SK-N-SH (cell line): ENCODE results near the gene ARHGAP10. TPM values are rescaled to one million over a fixed set of nuclear protein-coding genes. Genes with fewer than 3 reads are reported as not detected.

Experiments used
- CTCF ChIA-PET: fragments of 300-600, 350-600 bp; formaldehyde crosslinking; extraction: SDS; loops from one replicate; lab custom pipeline; 2021; lab: Yijun Ruan, JAX
- POLR2A ChIA-PET: fragments of 350-600 bp; sonication (Branson Sonifier 250); formaldehyde crosslinking; extraction: SDS; loops from one replicate; lab custom pipeline; 2020; ENCODE audit warnings: antibody characterized with exemption, inconsistent platforms; lab: Yijun Ruan, JAX
- DNase-seq: peaks from one replicate; pipeline ENCODE4 v3.0.0; 2012
- H2AFZ ChIP-seq: fragments of 200-600 bp; sonication (generic); 2 replicates; pipeline ENCODE4 v1.8.1; 2016; ENCODE audit warnings: antibody characterized with exemption, mild to moderate bottlenecking, low read depth
- H3F3A ChIP-seq: fragments of 200-600 bp; sonication (generic); replicated peaks from 2 replicates; pipeline ENCODE3; 2016; ENCODE audit warnings: antibody characterized with exemption, mild to moderate bottlenecking; ENCODE audit not compliant: insufficient read depth
- H3K27ac ChIP-seq, 2 experiments: fragments of 200-500 bp in 1 of 2; fragments of 200-600 bp in 1 of 2; sonication (Bioruptor generic) in 1 of 2; sonication (generic), shearing (Covaris generic) in 1 of 2; 2 replicates each; pipeline versions ENCODE4 v1.5.1 to v1.6.1; 2014 to 2016; ENCODE audit warnings: low read depth in 2 of 2, inconsistent platforms in 1 of 2, low read length in 1 of 2, mild to moderate bottlenecking in 1 of 2, mixed read lengths in 1 of 2
- H3K27me3 ChIP-seq: fragments of 200-600 bp; sonication (generic), shearing (Covaris generic); 2 replicates; pipeline ENCODE4 v1.6.1; 2016; ENCODE audit warnings: mixed run types; ENCODE audit not compliant: insufficient read depth
- H3K36me3 ChIP-seq, 2 experiments: fragments of 200-500 bp in 1 of 2; fragments of 200-600 bp in 1 of 2; sonication (Bioruptor generic) in 1 of 2; sonication (generic) in 1 of 2; replicated peaks in 1 of 2; 2 replicates each; pipeline versions ENCODE3 to v1.5.1; 2014 to 2016; ENCODE audit warnings: low read length in 1 of 2, mild to moderate bottlenecking in 1 of 2; ENCODE audit not compliant: insufficient read depth in 2 of 2, control insufficient read depth in 1 of 2
- H3K4me1 ChIP-seq, 2 experiments: fragments of 200-500 bp in 1 of 2; fragments of 200-600 bp in 1 of 2; sonication (Bioruptor generic) in 1 of 2; sonication (generic), shearing (Covaris generic) in 1 of 2; 2 replicates each; pipeline versions ENCODE4 v1.5.1 to v1.6.1; 2014 to 2016; ENCODE audit warnings: low read depth in 1 of 2, low read length in 1 of 2, mixed run types in 1 of 2; ENCODE audit not compliant: insufficient read depth in 2 of 2, control insufficient read depth in 1 of 2
- H3K4me2 ChIP-seq: fragments of 200-600 bp; sonication (generic), shearing (Covaris generic); 2 replicates; pipeline ENCODE4 v1.6.1; 2017; ENCODE audit warnings: mixed run types
- H3K4me3 ChIP-seq, 2 experiments: fragments of 200-500 bp in 1 of 2; fragments of 200-600 bp in 1 of 2; sonication (Bioruptor generic) in 1 of 2; sonication (generic), shearing (Covaris generic) in 1 of 2; 2 replicates each; pipeline versions ENCODE4 v1.5.1 to v1.8.1; 2014 to 2016; ENCODE audit warnings: low read depth in 2 of 2, inconsistent platforms in 1 of 2, low read length in 1 of 2, mild to moderate bottlenecking in 1 of 2, mixed read lengths in 1 of 2, moderate library complexity in 1 of 2
- H3K79me2 ChIP-seq: fragments of 200-600 bp; sonication (generic); 2 replicates; pipeline ENCODE4 v1.8.1; 2017; ENCODE audit warnings: mild to moderate bottlenecking; ENCODE audit not compliant: insufficient read depth
- H3K9ac ChIP-seq: fragments of 200-600 bp; sonication (generic); 2 replicates; pipeline ENCODE4 v1.6.1; 2017; ENCODE audit warnings: mixed run types
- H3K9me2 ChIP-seq: fragments of 200-600 bp; sonication (generic); 2 replicates; pipeline ENCODE4 v1.6.1; 2017; ENCODE audit warnings: mixed run types
- H3K9me3 ChIP-seq: fragments of 200-600 bp; sonication (generic); 2 replicates; pipeline ENCODE4 v1.6.1; 2017; ENCODE audit warnings: mixed run types, mild to moderate bottlenecking, moderate library complexity
- H4K20me1 ChIP-seq: fragments of 200-600 bp; sonication (generic); 2 replicates; pipeline ENCODE4 v1.6.1; 2017; ENCODE audit warnings: mild to moderate bottlenecking, mixed run types; ENCODE audit not compliant: insufficient read depth
- ELF1 ChIP-seq: IDR thresholded peaks from 2 replicates; pipeline ENCODE4 v1.4.0; 2012
- FOSL2 ChIP-seq: IDR thresholded peaks from 2 replicates; pipeline ENCODE4 v1.4.0; 2012; ENCODE audit warnings: low read depth, mild to moderate bottlenecking, moderate library complexity, borderline replicate concordance
- FOXJ3 ChIP-seq: sonication (generic); formaldehyde crosslinking; IDR thresholded peaks from 2 replicates; pipeline ENCODE4 v1.5.1; 2020; ENCODE audit warnings: mild to moderate bottlenecking, missing genetic modification reagents
- GABPA ChIP-seq: IDR thresholded peaks from 2 replicates; pipeline ENCODE4 v1.4.0; 2012; ENCODE audit warnings: low read depth, mild to moderate bottlenecking
- GATA2 ChIP-seq: sonication (generic); formaldehyde crosslinking; IDR thresholded peaks from 2 replicates; pipeline ENCODE4 v1.5.0; 2020; ENCODE audit warnings: mild to moderate bottlenecking, missing genetic modification reagents
- JUND ChIP-seq: IDR thresholded peaks from 2 replicates; pipeline ENCODE4 v1.4.0; 2012
- MEF2A ChIP-seq: IDR thresholded peaks from 2 replicates; pipeline ENCODE4 v1.4.0; 2012; ENCODE audit warnings: low read depth, borderline replicate concordance
- MXI1 ChIP-seq: IDR thresholded peaks from 2 replicates; pipeline ENCODE4 v1.6.1; 2012; ENCODE audit warnings: mild to moderate bottlenecking, low read depth, low read length, improper control_type of control experiment
- NRF1 ChIP-seq: IDR thresholded peaks from 2 replicates; pipeline ENCODE4 v1.6.1; 2012; ENCODE audit warnings: low read depth, mild to moderate bottlenecking, low read length
- POLR2AphosphoS5 ChIP-seq: IDR thresholded peaks from 2 replicates; pipeline ENCODE4 v1.6.1; 2012; ENCODE audit warnings: low read depth, low read length
- RAD21 ChIP-seq: IDR thresholded peaks from 2 replicates; pipeline ENCODE4 v1.6.1; 2012; ENCODE audit warnings: mild to moderate bottlenecking, low read length
- RCOR1 ChIP-seq: fragments of 150-350 bp; IDR thresholded peaks from 2 replicates; pipeline ENCODE4 v1.6.1; 2017; ENCODE audit warnings: antibody characterized with exemption, low read length
- RFX5 ChIP-seq: IDR thresholded peaks from 2 replicates; pipeline ENCODE4 v1.6.1; 2012; ENCODE audit warnings: mild to moderate bottlenecking, improper control_type of control experiment, low read length
- RXRA ChIP-seq: IDR thresholded peaks from 2 replicates; pipeline ENCODE4 v1.4.0; 2012; ENCODE audit warnings: low read depth, mild to moderate bottlenecking, borderline replicate concordance
- TCF12 ChIP-seq: IDR thresholded peaks from 2 replicates; pipeline ENCODE4 v1.4.0; 2012
- TEAD4 ChIP-seq: IDR thresholded peaks from 2 replicates; pipeline ENCODE4 v1.4.0; 2012; ENCODE audit warnings: mild to moderate bottlenecking, borderline replicate concordance; ENCODE audit not compliant: insufficient read depth
- WGBS: methylation state at CpG from one replicate; pipeline ENCODE4 v1.1.6; 2017; ENCODE audit warnings: low lambda C conversion rate; 5-methylcytosine and 5-hydroxymethylcytosine counted together
- polyA plus RNA-seq, 3 experiments: library from polyadenylated mRNA; depleted of rRNA; stranded (reverse); fragments of >200 nt; gene quantifications; 2 replicates each; pipeline ENCODE4 v1.2.3, GENCODE V29; 2012
- TF ChIP-seq, protein P1 (sequence below): IDR thresholded peaks from 2 replicates; pipeline ENCODE4; 2012
- TF ChIP-seq, protein P2 (sequence below): fragments of 150-350 bp; IDR thresholded peaks from 2 replicates; pipeline ENCODE4 v1.6.1; 2016; ENCODE audit warnings: mild to moderate bottlenecking, low read depth, low read length
- TF ChIP-seq, protein P3 (sequence below): fragments of 150-350 bp; IDR thresholded peaks from 2 replicates; pipeline ENCODE4 v1.6.1; 2017; ENCODE audit warnings: antibody characterized with exemption, low read length, low read depth, borderline replicate concordance
- TF ChIP-seq, protein P4 (sequence below): IDR thresholded peaks from 2 replicates; pipeline ENCODE4 v1.6.1; 2012; ENCODE audit warnings: mild to moderate bottlenecking, low read depth, low read length, moderate library complexity

ARHGAP10 gene
- polyA plus RNA-seq, 1 of the 3 experiments (the other 2 are of a cell fraction): 15.1 TPM

DNA sequence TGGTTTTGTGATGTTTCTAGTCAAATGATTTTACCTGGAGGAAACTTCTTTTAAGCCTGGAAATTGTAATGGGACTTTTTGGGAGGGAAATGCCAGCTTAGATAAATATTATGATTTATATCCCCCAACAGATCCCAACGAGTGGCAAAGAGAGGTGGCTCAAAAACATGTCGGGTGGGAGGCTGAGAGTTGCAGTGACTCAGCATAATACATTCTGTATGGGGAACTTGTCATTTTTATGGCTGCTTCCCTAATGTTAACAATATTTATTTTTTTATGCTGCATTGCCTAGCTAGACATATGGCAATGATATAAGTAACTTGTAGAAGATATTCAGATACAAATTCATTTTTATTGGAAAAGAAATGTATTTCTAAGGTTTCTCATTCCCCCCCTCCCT, 219.0 kb downstream of the ARHGAP10 start:
- no peaks in the 10 kb centered on the region for H3K27me3 ChIP-seq
- peaks cover 54 to 58% of the 10 kb centered on the region in 2 experiments for H3K36me3 ChIP-seq
- H3K4me2 ChIP-seq: no peak overlapping the region
- H3K4me3 ChIP-seq: no peak overlapping the region
- no peaks in the 10 kb centered on the region for H3F3A ChIP-seq
- no peak overlapping the region for H3K9ac ChIP-seq
- no peak overlapping the region; a peak in 1 of 4 replicates for H3K27ac ChIP-seq
- H2AFZ ChIP-seq: no peak overlapping the region
- TF ChIP-seq POLR2AphosphoS5: no peak
- no peak for TF ChIP-seq JUND
- no peak for TF ChIP-seq TEAD4
- TF ChIP-seq, protein P1, sequence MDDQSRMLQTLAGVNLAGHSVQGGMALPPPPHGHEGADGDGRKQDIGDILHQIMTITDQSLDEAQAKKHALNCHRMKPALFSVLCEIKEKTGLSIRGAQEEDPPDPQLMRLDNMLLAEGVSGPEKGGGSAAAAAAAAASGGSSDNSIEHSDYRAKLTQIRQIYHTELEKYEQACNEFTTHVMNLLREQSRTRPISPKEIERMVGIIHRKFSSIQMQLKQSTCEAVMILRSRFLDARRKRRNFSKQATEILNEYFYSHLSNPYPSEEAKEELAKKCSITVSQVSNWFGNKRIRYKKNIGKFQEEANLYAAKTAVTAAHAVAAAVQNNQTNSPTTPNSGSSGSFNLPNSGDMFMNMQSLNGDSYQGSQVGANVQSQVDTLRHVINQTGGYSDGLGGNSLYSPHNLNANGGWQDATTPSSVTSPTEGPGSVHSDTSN: no peak
- no peak for TF ChIP-seq RXRA
- no peak for TF ChIP-seq MEF2A
- no peak for TF ChIP-seq RAD21
- no peak for TF ChIP-seq FOXJ3
- TF ChIP-seq RCOR1: no peak
- no peak for TF ChIP-seq RFX5
- TF ChIP-seq NRF1: no peak
- TF ChIP-seq, protein P2, sequence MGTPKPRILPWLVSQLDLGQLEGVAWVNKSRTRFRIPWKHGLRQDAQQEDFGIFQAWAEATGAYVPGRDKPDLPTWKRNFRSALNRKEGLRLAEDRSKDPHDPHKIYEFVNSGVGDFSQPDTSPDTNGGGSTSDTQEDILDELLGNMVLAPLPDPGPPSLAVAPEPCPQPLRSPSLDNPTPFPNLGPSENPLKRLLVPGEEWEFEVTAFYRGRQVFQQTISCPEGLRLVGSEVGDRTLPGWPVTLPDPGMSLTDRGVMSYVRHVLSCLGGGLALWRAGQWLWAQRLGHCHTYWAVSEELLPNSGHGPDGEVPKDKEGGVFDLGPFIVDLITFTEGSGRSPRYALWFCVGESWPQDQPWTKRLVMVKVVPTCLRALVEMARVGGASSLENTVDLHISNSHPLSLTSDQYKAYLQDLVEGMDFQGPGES: no peak
- TF ChIP-seq ELF1: no peak
- TF ChIP-seq GATA2: no peak
- no peak for TF ChIP-seq FOSL2
- TF ChIP-seq, protein P3, sequence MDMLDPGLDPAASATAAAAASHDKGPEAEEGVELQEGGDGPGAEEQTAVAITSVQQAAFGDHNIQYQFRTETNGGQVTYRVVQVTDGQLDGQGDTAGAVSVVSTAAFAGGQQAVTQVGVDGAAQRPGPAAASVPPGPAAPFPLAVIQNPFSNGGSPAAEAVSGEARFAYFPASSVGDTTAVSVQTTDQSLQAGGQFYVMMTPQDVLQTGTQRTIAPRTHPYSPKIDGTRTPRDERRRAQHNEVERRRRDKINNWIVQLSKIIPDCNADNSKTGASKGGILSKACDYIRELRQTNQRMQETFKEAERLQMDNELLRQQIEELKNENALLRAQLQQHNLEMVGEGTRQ: no peak
- H3K9me2 ChIP-seq: no peaks in the 10 kb centered on the region
- H3K9me3 ChIP-seq: 0 out of 2 replicates have a peak, but pooled peaks cover 8% of the 10 kb centered on the region
- H3K79me2 ChIP-seq: no peaks in the 10 kb centered on the region
- WGBS: 84% methylated on average over 2 of the region's 2 CpGs
- no peaks in the 10 kb centered on the region; a peak in 1 of 4 replicates for H3K4me1 ChIP-seq
- no peaks in the 10 kb centered on the region for H4K20me1 ChIP-seq
- CTCF ChIA-PET: interaction anchor here (0.9 to 2.3 kb wide), 2 partner anchors 26 to 34 kb away, joined by 3 to 7 read pairs; no protein-coding TSS in a partner anchor
- POLR2A ChIA-PET: no interaction called here
- DNase-seq: no peak

DNA sequence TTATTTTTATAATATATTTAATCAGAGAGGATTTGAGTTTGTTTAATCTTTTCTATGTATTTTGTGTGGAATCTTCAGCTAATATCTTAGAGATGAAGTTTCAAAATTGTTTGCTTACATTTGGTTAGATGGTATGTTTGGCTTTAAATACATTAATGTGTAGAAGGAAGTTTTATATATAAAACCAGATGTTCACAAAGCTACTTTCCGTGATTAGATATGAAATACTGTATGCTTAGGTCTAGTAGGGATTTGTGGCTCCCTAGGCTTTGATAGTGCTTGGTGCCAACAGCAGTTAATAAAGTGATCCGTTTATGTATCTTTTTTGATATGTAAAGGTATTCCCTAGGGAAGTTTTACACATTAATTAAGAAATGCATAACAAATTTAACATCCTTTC, 223.0 kb downstream of the ARHGAP10 start:
- no peaks in the 10 kb centered on the region for H4K20me1 ChIP-seq
- TF ChIP-seq, protein P4, sequence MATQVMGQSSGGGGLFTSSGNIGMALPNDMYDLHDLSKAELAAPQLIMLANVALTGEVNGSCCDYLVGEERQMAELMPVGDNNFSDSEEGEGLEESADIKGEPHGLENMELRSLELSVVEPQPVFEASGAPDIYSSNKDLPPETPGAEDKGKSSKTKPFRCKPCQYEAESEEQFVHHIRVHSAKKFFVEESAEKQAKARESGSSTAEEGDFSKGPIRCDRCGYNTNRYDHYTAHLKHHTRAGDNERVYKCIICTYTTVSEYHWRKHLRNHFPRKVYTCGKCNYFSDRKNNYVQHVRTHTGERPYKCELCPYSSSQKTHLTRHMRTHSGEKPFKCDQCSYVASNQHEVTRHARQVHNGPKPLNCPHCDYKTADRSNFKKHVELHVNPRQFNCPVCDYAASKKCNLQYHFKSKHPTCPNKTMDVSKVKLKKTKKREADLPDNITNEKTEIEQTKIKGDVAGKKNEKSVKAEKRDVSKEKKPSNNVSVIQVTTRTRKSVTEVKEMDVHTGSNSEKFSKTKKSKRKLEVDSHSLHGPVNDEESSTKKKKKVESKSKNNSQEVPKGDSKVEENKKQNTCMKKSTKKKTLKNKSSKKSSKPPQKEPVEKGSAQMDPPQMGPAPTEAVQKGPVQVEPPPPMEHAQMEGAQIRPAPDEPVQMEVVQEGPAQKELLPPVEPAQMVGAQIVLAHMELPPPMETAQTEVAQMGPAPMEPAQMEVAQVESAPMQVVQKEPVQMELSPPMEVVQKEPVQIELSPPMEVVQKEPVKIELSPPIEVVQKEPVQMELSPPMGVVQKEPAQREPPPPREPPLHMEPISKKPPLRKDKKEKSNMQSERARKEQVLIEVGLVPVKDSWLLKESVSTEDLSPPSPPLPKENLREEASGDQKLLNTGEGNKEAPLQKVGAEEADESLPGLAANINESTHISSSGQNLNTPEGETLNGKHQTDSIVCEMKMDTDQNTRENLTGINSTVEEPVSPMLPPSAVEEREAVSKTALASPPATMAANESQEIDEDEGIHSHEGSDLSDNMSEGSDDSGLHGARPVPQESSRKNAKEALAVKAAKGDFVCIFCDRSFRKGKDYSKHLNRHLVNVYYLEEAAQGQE: no peak
- TF ChIP-seq FOXJ3: no peak
- TF ChIP-seq RXRA: no peak
- TF ChIP-seq RCOR1: no peak
- TF ChIP-seq, protein P2: no peak
- TF ChIP-seq TCF12: no peak
- no peak for TF ChIP-seq ELF1
- TF ChIP-seq GABPA: no peak
- TF ChIP-seq MXI1: no peak
- TF ChIP-seq, all 33 proteins: peak for 0
- 93% methylated on average over 2 of the region's 2 CpGs for WGBS
- ChIA-PET CTCF (no interaction called here), POLR2A (no interaction called here)
- no peak for DNase-seq
- Histone ChIP-seq H3K4me3 (no peak overlapping the region), H3K9me2 (no peaks in the 10 kb centered on the region), H3K27ac (no peak overlapping the region), H3K36me3 (peaks cover 45 to 46% of the 10 kb centered on the region in 2 experiments), H3K4me2 (no peak overlapping the region), H3K79me2 (no peaks in the 10 kb centered on the region), H3K4me1 (no peaks in the 10 kb centered on the region; a peak in 2 of 4 replicates), H3K9me3 (0 out of 2 replicates have a peak, but pooled peaks cover 8% of the 10 kb centered on the region), H2AFZ (no peak overlapping the region), H3K9ac (no peak overlapping the region), H3K27me3 (no peaks in the 10 kb centered on the region), H3F3A (no peaks in the 10 kb centered on the region)
